ENCODE measurements around the gene BSN. TPM values are rescaled to one million over a fixed set of nuclear protein-coding genes. Genes with fewer than 3 reads are reported as not detected.

The BSN gene
- total RNA-seq, 1 donor from 2014 or later: 0.10 TPM

- intact Hi-C loops (cut with micrococcal nuclease): no loop called here
These were observed 47.8 kb downstream of the BSN start for GRCh38 chr3:49602049-49602554.

- intact Hi-C loops (cut with micrococcal nuclease): loop anchor here (1.0 kb wide), 2 partner anchors 49 to 68 kb away; partner anchors contain the start of gene BSN
These were observed 48.7 kb downstream of the BSN start for GRCh38 chr3:49602877-49603411.

- intact Hi-C loops (cut with micrococcal nuclease): no loop called here
These were observed 52.1 kb downstream of the BSN start for GRCh38 chr3:49606427-49606826.

DNA sequence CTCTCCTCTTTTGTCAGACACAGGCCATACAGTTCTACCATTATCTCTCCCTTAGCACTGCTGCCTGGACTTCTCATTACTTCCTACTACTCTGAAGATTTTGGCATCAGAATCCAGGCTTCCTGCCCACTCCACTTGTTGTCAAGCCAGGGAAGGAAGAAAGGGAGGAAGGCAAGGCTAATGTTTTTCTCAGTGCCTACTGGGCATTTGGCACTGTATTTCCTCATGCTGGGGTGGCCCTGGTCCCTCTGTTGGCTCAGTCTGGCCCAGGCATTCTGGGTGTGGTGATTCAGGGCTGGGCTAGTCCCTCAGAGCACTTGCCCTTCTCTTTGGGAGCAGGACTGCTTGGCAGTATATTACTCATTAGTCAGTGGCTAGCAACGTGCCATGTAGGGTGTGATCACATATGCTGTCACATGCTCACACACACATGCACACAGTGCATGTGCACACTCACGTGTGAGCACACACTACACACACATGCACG lies 52.9 kb downstream of the BSN start:
- intact Hi-C loops (cut with micrococcal nuclease): no loop called here

DNA sequence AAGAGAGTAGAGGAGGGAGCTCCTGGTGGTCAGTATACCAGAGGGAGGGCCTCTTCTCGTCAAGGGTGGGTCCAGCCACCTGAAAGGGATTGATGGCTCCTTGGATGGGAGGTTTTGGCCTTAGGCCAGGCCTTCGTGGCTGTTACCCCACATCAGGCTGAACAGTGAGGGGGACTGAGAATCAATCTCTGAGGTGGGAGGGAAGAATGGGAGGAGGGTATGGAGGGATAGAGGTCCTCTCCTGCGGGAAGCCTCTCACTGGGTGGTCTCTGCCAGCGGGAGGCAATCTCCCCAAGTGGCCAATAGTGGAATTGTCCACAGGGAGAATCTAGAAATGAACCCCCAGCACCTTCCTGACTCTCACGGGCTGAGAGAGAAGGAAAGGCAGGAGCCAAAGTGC lies 53.5 kb downstream of the BSN start:
- intact Hi-C loops (cut with micrococcal nuclease): no loop called here

- intact Hi-C loops (cut with micrococcal nuclease): no loop called here
These were observed 55.0 kb downstream of the BSN start for GRCh38 chr3:49609314-49609713.

DNA sequence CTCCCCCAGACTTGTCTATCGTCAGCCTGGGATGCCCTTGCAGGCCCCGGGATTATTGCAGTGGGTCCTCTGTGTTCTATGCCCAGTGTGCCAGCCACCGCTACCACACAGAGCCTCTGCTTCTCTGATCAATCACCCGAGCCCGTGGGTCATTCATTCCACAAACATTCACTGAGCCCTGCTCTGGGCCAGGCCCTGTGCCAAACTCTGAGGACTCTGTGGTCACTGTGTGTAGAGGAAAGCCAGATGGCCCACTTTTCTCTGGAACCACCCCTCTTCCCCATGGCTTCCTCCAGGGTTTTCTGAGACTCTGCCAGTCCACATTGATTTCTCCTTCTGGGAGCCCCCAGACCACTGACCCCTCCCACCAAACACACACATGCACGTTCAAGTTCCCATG lies 55.5 kb downstream of the BSN start:
- intact Hi-C loops (cut with micrococcal nuclease): no loop called here

DNA sequence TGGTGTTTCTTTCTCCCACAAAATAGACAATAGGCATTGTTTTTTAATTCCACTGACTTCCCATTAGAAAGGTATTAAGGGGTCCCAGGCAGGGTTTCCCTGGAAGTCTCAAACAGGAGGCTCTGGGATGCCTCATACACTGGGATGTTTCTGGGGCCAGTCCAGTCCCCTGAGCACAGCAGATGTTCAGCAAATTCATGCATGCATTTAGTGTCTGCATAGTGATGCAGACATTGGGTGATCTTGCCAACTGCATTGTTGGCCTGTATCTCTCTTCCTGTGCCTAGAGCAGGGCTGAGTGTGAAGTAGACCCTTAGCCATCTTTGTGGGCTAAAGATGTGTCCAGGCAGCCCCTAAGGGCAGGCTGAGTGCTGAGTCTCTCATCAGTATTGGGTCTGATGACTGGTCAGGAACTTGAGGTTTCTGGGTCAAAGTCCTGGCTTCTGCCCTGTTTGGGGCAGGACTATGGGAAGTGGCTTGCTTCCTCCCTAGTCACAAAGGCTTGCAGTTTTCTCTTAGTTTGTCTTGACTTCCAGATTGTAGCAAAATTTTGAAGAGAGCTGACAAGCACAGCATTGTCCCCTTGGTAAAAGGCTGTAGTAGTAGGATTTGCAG lies 56.5 kb downstream of the BSN start:
- intact Hi-C loops (cut with micrococcal nuclease): no loop called here

DNA sequence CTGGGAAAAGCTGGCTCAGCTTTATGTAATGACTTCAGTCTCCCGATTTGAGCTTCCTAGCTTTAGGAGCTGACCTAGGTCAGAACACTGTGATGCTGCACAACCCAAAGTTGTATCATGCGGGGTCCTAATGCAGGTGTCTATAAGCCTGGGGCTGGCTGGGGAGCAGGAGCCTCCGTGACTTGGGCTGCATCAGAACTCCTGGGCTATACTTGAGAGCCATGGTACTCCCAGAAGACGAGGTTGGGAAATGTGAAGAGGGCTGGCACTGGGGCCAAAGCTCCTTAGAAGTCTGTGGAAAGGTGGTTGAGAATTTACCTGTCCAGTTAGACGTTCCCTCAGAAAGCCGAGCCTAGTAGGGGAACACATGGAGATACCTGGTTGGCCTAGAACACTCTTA lies 57.0 kb downstream of the BSN start:
- intact Hi-C loops (cut with micrococcal nuclease): no loop called here

DNA sequence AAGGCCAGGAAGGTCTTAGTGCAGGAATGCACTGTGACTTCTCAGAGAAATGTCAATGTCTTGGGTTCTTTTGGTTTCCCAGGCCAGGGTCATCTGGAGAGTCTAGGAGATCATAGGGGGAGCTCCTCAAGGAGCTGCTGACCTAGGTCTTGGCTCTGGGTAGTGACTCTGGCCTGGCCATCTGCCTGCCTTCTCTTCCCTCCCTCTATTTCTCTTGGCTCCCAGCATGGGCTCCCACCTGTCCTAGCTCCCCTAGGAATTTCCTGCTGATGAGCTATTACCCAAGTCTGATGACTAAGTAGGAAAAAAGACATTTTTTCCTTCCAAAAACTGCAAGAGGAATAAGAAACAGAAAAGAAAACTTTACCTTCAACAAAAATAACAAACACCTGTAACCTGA lies 57.4 kb downstream of the BSN start:
- intact Hi-C loops (cut with micrococcal nuclease): no loop called here

GRCh38 chr3:49614936-49615335 lies 60.7 kb downstream of the BSN start:
- intact Hi-C loops (cut with micrococcal nuclease): no loop called here

DNA sequence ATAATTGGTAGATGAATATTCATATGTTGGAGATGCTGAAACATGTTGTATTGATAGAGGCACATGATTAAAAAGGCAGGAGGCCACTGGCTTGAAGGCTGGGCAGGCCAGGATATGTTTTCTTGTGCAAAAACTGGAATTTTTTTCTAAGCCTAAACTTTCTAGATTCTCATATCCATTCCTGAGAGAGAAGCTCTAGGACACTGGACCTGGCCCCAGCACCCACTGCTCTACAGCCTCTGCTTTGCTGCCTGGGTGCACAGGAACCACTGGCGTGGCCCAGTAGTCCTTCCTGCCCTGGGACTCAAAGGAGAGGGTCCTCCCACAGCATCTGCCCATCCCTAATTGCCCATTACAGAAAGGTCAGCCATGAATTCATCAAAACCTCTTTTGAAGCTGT lies 61.8 kb downstream of the BSN start:
- intact Hi-C loops (cut with micrococcal nuclease): no loop called here

- intact Hi-C loops (cut with micrococcal nuclease): no loop called here
These were observed 62.2 kb downstream of the BSN start for GRCh38 chr3:49616491-49616941.

DNA sequence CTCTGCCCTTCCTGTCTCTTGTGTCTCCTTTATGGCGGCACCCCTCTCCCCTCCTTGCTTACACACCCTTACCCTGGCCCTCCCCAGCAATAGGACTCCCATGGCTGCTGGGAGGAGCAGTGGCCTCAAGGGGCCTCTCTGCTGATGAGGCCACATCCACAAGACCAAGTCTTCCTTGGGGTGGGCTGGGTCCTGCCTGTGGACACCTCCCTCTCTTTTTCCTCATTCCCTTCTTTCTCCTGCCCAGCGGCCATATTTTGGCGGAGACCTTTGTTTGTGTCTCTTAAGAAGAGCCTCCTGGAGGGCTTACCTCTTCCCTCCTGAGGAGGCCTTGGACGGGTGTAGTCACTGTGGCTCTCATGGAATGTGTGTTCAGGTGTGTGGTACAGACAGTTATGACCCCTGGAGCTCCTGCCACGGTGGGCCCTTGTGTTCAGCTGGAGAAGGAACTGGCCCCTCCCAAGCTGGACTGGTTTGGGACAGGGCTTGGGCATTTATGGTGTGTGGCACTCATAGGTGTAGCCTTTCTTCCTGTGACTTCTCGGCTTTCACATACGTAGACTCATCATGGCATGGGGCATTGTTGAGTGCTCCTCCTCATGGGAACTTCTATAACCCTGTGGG lies 63.2 kb downstream of the BSN start:
- intact Hi-C loops (cut with micrococcal nuclease): no loop called here

GRCh38 chr3:49618412-49618811 lies 64.1 kb downstream of the BSN start:
- intact Hi-C loops (cut with micrococcal nuclease): no loop called here

DNA sequence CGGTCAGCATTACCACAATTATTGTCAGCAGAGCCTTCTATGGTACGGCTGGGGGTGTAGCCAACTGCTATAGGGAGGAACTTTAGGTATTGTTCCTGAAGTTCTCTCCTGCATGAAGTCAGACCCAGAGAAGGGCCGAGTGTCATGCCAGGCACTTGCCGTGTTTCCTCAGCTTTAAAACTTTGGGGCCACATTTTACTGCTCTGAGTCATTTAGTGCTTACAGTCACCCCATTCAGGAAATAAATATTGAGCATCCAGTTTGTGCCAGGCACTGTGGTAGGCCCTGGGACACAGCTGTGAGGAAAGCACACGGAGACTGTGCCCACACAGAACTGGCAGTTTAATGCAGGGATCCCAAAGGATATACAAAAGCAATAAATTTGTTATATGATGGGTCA lies 65.4 kb downstream of the BSN start:
- intact Hi-C loops (cut with micrococcal nuclease): no loop called here

DNA sequence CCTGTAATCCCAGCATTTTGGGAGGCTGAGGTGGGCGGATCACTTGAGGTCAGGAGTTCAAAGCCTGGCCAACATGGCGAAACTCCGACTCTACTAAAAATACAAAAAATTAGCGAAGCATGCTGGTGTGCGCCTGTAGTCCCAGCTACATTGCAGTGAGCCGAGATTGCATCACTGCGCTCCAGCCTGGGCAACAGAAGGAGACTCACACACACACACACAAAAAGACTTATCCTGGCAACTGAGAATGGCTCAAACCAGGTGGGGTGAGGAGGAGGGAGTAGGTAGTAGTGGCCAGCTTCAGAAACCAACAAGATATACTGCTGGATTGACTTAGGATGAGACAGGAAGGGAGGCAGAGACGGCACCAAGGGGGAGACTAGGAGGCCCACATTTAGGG lies 66.5 kb downstream of the BSN start:
- intact Hi-C loops (cut with micrococcal nuclease): no loop called here

DNA sequence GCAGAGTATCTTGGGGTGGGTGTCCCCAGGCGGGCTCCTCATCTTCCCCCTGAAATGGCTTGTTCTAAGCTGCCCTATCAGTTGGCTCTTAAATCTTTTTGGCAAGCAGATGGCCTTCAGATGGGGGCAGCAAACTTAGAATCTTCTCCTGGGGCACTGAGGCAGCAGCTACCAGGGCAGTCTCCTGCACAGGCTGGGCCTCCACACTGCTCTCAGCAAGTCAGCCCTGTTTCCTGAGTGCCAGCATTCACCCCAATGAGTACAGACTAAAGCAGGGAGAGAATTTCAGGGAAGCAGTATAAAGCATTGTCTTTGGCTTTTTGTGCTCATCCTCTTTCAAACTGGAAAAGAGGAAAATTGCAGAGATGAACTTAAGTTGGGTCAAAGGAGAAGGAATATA lies 68.8 kb downstream of the BSN start:
- intact Hi-C loops (cut with micrococcal nuclease): no loop called here

- intact Hi-C loops (cut with micrococcal nuclease): no loop called here
These were observed 70.8 kb downstream of the BSN start for GRCh38 chr3:49625071-49625470.

DNA sequence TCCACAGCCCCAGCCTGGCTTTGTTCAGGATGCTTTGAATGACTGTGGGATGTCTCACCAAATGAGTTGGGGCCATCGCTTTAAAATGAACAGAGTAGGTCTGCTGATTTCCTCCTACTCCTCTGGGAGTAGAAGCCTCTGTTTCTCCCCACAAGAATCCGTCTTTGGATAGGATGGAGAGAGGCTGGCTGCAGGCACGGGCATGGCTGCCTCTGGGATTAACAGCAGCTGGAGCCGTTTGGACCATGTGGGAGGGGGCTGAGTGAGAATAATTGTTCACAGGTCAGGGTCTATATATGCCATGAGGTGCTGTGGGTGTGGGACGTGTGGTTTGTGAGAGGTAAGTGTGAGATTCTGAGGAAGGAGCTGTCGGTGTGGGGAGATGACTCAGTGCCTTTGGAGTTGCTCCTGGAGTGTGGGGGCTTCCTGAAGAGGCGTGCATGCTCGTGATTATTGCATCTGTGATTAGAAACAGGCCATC lies 71.9 kb downstream of the BSN start:
- intact Hi-C loops (cut with micrococcal nuclease): no loop called here

DNA sequence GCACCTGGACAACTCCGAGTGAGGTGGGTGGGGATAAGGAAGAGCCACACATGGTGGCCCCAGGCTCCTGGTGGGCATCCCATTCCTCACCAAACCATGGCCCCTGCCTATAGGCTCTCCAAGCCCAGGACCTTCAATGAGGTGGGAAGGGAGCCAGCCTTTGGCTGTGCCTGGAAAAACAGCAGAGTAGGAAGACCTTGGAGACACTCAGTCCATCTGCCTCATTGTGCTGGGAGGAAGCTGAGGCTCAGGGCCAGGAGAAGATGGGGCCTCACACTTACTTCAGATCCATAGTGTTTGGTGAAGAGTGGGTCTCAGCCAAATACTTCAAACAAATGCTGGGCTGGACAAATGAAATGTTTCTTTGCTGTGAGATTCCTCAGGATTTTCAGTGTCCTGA lies 72.5 kb downstream of the BSN start:
- intact Hi-C loops (cut with micrococcal nuclease): no loop called here

DNA sequence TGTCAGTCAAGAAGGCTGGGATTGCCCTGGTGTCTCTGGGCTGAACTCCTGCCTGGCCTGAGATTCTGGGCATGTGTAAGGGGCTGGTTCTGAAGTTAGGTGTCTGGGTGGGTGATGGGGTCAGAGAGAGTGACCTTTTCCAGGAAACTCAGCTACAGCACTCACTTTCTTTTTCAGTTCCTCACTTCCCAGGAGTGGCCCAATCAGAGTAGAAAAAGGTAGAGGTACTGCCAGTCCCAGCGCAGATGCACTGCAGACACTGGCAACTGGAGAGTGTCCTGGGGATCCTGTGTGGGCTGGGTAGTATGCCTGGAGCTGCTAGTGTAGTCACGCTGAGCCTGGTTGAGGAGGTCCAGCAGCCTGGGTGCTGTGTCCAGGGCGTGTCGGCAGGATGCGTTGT lies 73.4 kb downstream of the BSN start:
- intact Hi-C loops (cut with micrococcal nuclease): no loop called here

GRCh38 chr3:49628249-49628648 lies 74.0 kb downstream of the BSN start:
- intact Hi-C loops (cut with micrococcal nuclease): no loop called here

Measured in T-helper 1 cell treated with Interleukin-12 subunit alpha and Interleukin-12 subunit beta and Interleukin-4 antibody, amounts not matched to agents 30 ng/mL and 1 ng/mL, for 36 hours (primary cell).